Stomach (tissue), 4 donors: ENCODE measurements around the gene NEK10.

Experiments
- CTCF ChIP-seq, 7 experiments: fragments of 450-650 bp in 4 of 7; fragments of 200-600 bp in 3 of 7; sonication (generic) in 3 of 7; IDR thresholded peaks; one replicate each; pipeline ENCODE4 v1.5.1; 2016 to 2019; ENCODE audit warnings: antibody characterized with exemption in 7 of 7, control low read depth in 2 of 7, mild to moderate bottlenecking in 1 of 7
- EP300 ChIP-seq: sonication (generic); formaldehyde crosslinking; IDR thresholded peaks from one replicate; pipeline ENCODE4 v1.6.1; 2017; ENCODE audit warnings: antibody characterized with exemption
- POLR2A ChIP-seq, 4 donors: fragments of 450-650 bp; IDR thresholded peaks; one replicate each; pipeline ENCODE4 v1.6.1; 2016; ENCODE audit warnings: antibody characterized with exemption in 4 of 4, control low read depth in 2 of 4, mild to moderate bottlenecking in 1 of 4, moderate library complexity in 1 of 4
- POLR2AphosphoS5 ChIP-seq, 3 donors: sonication (generic); formaldehyde crosslinking; IDR thresholded peaks; one replicate each; pipeline ENCODE4 v1.6.1; 2016; ENCODE audit warnings: antibody characterized with exemption in 3 of 3

DNA sequence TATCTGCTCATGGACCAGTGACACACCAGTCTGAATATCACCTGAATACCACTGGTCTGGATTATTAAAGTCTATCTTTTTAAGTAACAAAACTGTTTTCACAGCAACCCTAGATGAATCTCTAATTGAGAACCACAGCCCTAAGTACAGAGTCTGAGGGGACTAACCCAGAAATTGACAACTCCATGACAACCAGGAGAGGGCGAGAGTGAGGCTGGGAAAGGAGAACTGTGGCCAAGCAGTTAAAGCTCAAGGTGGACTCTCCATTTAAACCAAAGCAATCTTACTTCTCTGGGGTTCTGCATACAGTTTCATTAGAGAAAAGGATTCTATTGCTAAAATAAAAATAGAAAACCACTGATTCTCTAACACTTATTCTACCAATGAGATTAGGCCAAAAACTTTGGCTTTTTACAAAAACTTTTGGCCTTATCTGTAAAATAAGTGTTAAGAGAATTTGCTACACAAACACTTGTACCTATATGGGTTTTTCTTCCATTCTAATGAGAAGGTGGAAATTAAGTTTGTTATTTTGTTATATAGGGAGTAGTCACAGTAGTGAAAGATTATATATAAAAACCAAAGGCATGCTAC is 11.4 kb downstream of the NEK10 start:
- TF ChIP-seq CTCF (IDR thresholded peaks at IDR 0.05): peak in 5 of 7 experiments; percentile 17 to 55 (median 47)
- no peak for TF ChIP-seq EP300
- no peak for TF ChIP-seq POLR2A (IDR thresholded peaks at IDR 0.05)
- peak in 1 of 3 donors; percentile 49 for TF ChIP-seq POLR2AphosphoS5 (IDR thresholded peaks at IDR 0.05)
